ENCODE data around the gene TSPAN18.

TSPAN18 gene

GRCh38 chr11:44957040-44957515, 230.3 kb downstream of the TSPAN18 start:
- DNase-seq, result no peak
- peaks cover 32% of the 10 kb centered on the region for H3K4me1 ChIP-seq (ENCODE audit: control insufficient read depth, insufficient read depth, low read depth, low read length)
- no peak overlapping the region for H3K27ac ChIP-seq (ENCODE audit: low read length, poor library complexity, severe bottlenecking)
- H2AFZ ChIP-seq (ENCODE audit: low read depth, low read length), result no peak overlapping the region
- peak overlapping the region; percentile 15 for H2BK15ac ChIP-seq (ENCODE audit: low read depth, poor library complexity, severe bottlenecking)
- H2BK12ac ChIP-seq (ENCODE audit: low read length in 2 of 2), result peak overlapping the region; percentile 61 to 75
- H4K91ac ChIP-seq (ENCODE audit: low read length), result peak overlapping the region; percentile 19
- no peak overlapping the region for H2AK5ac ChIP-seq (ENCODE audit: low read length, severe bottlenecking)
- H2BK120ac ChIP-seq (ENCODE audit: low read depth, low read length), result no peak overlapping the region
- H3K4me3 ChIP-seq (ENCODE audit: insufficient read depth in 1 of 2, low read depth in 1 of 2, low read length in 2 of 2), result no peak overlapping the region
- H2BK5ac ChIP-seq (ENCODE audit: low read depth, low read length, poor library complexity, severe bottlenecking), result no peak overlapping the region
- no peaks in the 10 kb centered on the region for H3K79me1 ChIP-seq (replicated peaks; ENCODE audit: low read length, poor library complexity, severe bottlenecking)
- peaks cover 3 to 23% of the 10 kb centered on the region in 2 experiments for H3K27me3 ChIP-seq (ENCODE audit: control insufficient read depth in 1 of 2, insufficient read depth in 1 of 2, low read length in 2 of 2)
- peak overlapping the region; percentile 85 for H4K8ac ChIP-seq (ENCODE audit: low read length)
- no peaks in the 10 kb centered on the region for H3K36me3 ChIP-seq (ENCODE audit: control insufficient read depth in 1 of 2, insufficient read depth in 2 of 2, low read depth in 1 of 2, low read length in 2 of 2)
- H3K14ac ChIP-seq (ENCODE audit: low read length in 2 of 2), result no peak overlapping the region
- H3K18ac ChIP-seq (ENCODE audit: low read depth in 1 of 2, low read length in 2 of 2), result peak overlapping the region; percentile 56 to 64
- 12% methylated on average over 30 of the region's 35 CpGs for WGBS
- no peak overlapping the region for H3K23ac ChIP-seq (ENCODE audit: low read length in 2 of 2)
- peak overlapping the region; percentile 8 for H3K9ac ChIP-seq (ENCODE audit: low read length)
- peak overlapping the region; percentile 33 to 35 for H3K4ac ChIP-seq (ENCODE audit: low read depth in 1 of 2, low read length in 2 of 2)
- H3K4me2 ChIP-seq (ENCODE audit: low read length, poor library complexity, severe bottlenecking), result peak overlapping the region; percentile 36
- H3K9me3 ChIP-seq (ENCODE audit: control insufficient read depth, low read length), result no peaks in the 10 kb centered on the region

GRCh38 chr11:44957776-44958564, 231.2 kb downstream of the TSPAN18 start:
- H3K4me1 ChIP-seq (ENCODE audit: control insufficient read depth, insufficient read depth, low read depth, low read length), result peaks cover 32% of the 10 kb centered on the region
- no peak overlapping the region for H2BK5ac ChIP-seq (ENCODE audit: low read depth, low read length, poor library complexity, severe bottlenecking)
- no peak overlapping the region for H3K4ac ChIP-seq (ENCODE audit: low read depth in 1 of 2, low read length in 2 of 2)
- H3K9ac ChIP-seq (ENCODE audit: low read length), result no peak overlapping the region
- H3K27ac ChIP-seq (ENCODE audit: low read length, poor library complexity, severe bottlenecking), result no peak overlapping the region
- no peaks in the 10 kb centered on the region for H3K36me3 ChIP-seq (ENCODE audit: control insufficient read depth in 1 of 2, insufficient read depth in 2 of 2, low read depth in 1 of 2, low read length in 2 of 2)
- no peak overlapping the region for H4K8ac ChIP-seq (ENCODE audit: low read length)
- peaks cover 3 to 23% of the 10 kb centered on the region in 2 experiments for H3K27me3 ChIP-seq (ENCODE audit: control insufficient read depth in 1 of 2, insufficient read depth in 1 of 2, low read length in 2 of 2)
- H3K23ac ChIP-seq (ENCODE audit: low read length in 2 of 2), result no peak overlapping the region
- no peak overlapping the region for H3K14ac ChIP-seq (ENCODE audit: low read length in 2 of 2)
- H3K4me2 ChIP-seq (ENCODE audit: low read length, poor library complexity, severe bottlenecking), result no peak overlapping the region
- 59% methylated on average over 6 of the region's 8 CpGs for WGBS
- DNase-seq, result no peak
- H2AK5ac ChIP-seq (ENCODE audit: low read length, severe bottlenecking), result no peak overlapping the region
- H3K18ac ChIP-seq (ENCODE audit: low read depth in 1 of 2, low read length in 2 of 2), result peak overlapping the region in 1 of 2 experiments; percentile 15
- no peaks in the 10 kb centered on the region for H3K9me3 ChIP-seq (ENCODE audit: control insufficient read depth, low read length)
- peak overlapping the region; percentile 2 for H4K91ac ChIP-seq (ENCODE audit: low read length)
- no peak overlapping the region for H2AFZ ChIP-seq (ENCODE audit: low read depth, low read length)
- H2BK120ac ChIP-seq (ENCODE audit: low read depth, low read length), result peak overlapping the region; percentile 39
- no peaks in the 10 kb centered on the region for H3K79me1 ChIP-seq (replicated peaks; ENCODE audit: low read length, poor library complexity, severe bottlenecking)
- H2BK15ac ChIP-seq (ENCODE audit: low read depth, poor library complexity, severe bottlenecking), result no peak overlapping the region
- H3K4me3 ChIP-seq (ENCODE audit: insufficient read depth in 1 of 2, low read depth in 1 of 2, low read length in 2 of 2), result no peak overlapping the region
- peak overlapping the region; percentile 0 to 10 for H2BK12ac ChIP-seq (ENCODE audit: low read length in 2 of 2)

GRCh38 chr11:44959064-44959463, 232.3 kb downstream of the TSPAN18 start:
- peaks cover 31% of the 10 kb centered on the region for H3K4me1 ChIP-seq (ENCODE audit: control insufficient read depth, insufficient read depth, low read depth, low read length)
- no peak overlapping the region for H2BK12ac ChIP-seq (ENCODE audit: low read length in 2 of 2)
- no peaks in the 10 kb centered on the region for H3K79me1 ChIP-seq (replicated peaks; ENCODE audit: low read length, poor library complexity, severe bottlenecking)
- 95% methylated on average over 2 of the region's 3 CpGs for WGBS
- peaks cover 3 to 23% of the 10 kb centered on the region in 2 experiments for H3K27me3 ChIP-seq (ENCODE audit: control insufficient read depth in 1 of 2, insufficient read depth in 1 of 2, low read length in 2 of 2)
- H3K23ac ChIP-seq (ENCODE audit: low read length in 2 of 2), result no peak overlapping the region
- H3K36me3 ChIP-seq (ENCODE audit: control insufficient read depth in 1 of 2, insufficient read depth in 2 of 2, low read depth in 1 of 2, low read length in 2 of 2), result no peaks in the 10 kb centered on the region
- H3K27ac ChIP-seq (ENCODE audit: low read length, poor library complexity, severe bottlenecking), result no peak overlapping the region
- H2BK5ac ChIP-seq (ENCODE audit: low read depth, low read length, poor library complexity, severe bottlenecking), result no peak overlapping the region
- H3K14ac ChIP-seq (ENCODE audit: low read length in 2 of 2), result no peak overlapping the region
- H3K4me2 ChIP-seq (ENCODE audit: low read length, poor library complexity, severe bottlenecking), result no peak overlapping the region
- H3K18ac ChIP-seq (ENCODE audit: low read depth in 1 of 2, low read length in 2 of 2), result no peak overlapping the region
- H2BK120ac ChIP-seq (ENCODE audit: low read depth, low read length), result no peak overlapping the region
- no peak overlapping the region for H4K8ac ChIP-seq (ENCODE audit: low read length)
- H3K4me3 ChIP-seq (ENCODE audit: insufficient read depth in 1 of 2, low read depth in 1 of 2, low read length in 2 of 2), result no peak overlapping the region
- H2AK5ac ChIP-seq (ENCODE audit: low read length, severe bottlenecking), result no peak overlapping the region
- no peak overlapping the region for H2BK15ac ChIP-seq (ENCODE audit: low read depth, poor library complexity, severe bottlenecking)
- H3K9me3 ChIP-seq (ENCODE audit: control insufficient read depth, low read length), result no peaks in the 10 kb centered on the region
- no peak overlapping the region for H4K91ac ChIP-seq (ENCODE audit: low read length)
- no peak for DNase-seq
- peak overlapping the region; percentile 24 for H2AFZ ChIP-seq (ENCODE audit: low read depth, low read length)
- no peak overlapping the region for H3K9ac ChIP-seq (ENCODE audit: low read length)
- no peak overlapping the region for H3K4ac ChIP-seq (ENCODE audit: low read depth in 1 of 2, low read length in 2 of 2)

- Histone ChIP-seq H3K36me3 (ENCODE audit: control insufficient read depth in 1 of 2, insufficient read depth in 2 of 2, low read depth in 1 of 2, low read length in 2 of 2) (no peaks in the 10 kb centered on the region), H3K4ac (ENCODE audit: low read depth in 1 of 2, low read length in 2 of 2) (no peak overlapping the region), H3K4me1 (ENCODE audit: control insufficient read depth, insufficient read depth, low read depth, low read length) (peaks cover 22% of the 10 kb centered on the region), H2BK5ac (ENCODE audit: low read depth, low read length, poor library complexity, severe bottlenecking) (no peak overlapping the region), H3K9me3 (ENCODE audit: control insufficient read depth, low read length) (no peaks in the 10 kb centered on the region), H4K91ac (ENCODE audit: low read length) (no peak overlapping the region), H3K27ac (ENCODE audit: low read length, poor library complexity, severe bottlenecking) (no peak overlapping the region), H3K4me2 (ENCODE audit: low read length, poor library complexity, severe bottlenecking) (peak overlapping the region; percentile 29), H3K18ac (ENCODE audit: low read depth in 1 of 2, low read length in 2 of 2) (peak overlapping the region in 1 of 2 experiments; percentile 61), H3K9ac (ENCODE audit: low read length) (no peak overlapping the region), H2AFZ (ENCODE audit: low read depth, low read length) (no peak overlapping the region), H2BK12ac (ENCODE audit: low read length in 2 of 2) (no peak overlapping the region), H4K8ac (ENCODE audit: low read length) (peak overlapping the region; percentile 61), H2AK5ac (ENCODE audit: low read length, severe bottlenecking) (no peak overlapping the region), H3K79me1 (replicated peaks; ENCODE audit: low read length, poor library complexity, severe bottlenecking) (no peaks in the 10 kb centered on the region), H2BK120ac (ENCODE audit: low read depth, low read length) (no peak overlapping the region), H3K27me3 (ENCODE audit: control insufficient read depth in 1 of 2, insufficient read depth in 1 of 2, low read length in 2 of 2) (peaks cover 3 to 23% of the 10 kb centered on the region in 2 experiments), H3K23ac (ENCODE audit: low read length in 2 of 2) (no peak overlapping the region), H2BK15ac (ENCODE audit: low read depth, poor library complexity, severe bottlenecking) (no peak overlapping the region), H3K4me3 (ENCODE audit: insufficient read depth in 1 of 2, low read depth in 1 of 2, low read length in 2 of 2) (no peak overlapping the region), H3K14ac (ENCODE audit: low read length in 2 of 2) (no peak overlapping the region)
- no peak for DNase-seq
- WGBS, result 27% methylated on average over 7 of the region's 7 CpGs
These were observed 233.6 kb downstream of the TSPAN18 start for GRCh38 chr11:44960200-44960845.

Measured in mesenchymal stem cell (in vitro differentiated cells and primary cell).